GM13976 (cell line): ENCODE measurements around the gene MYO19.
"Not testable (repeated sequence)": the region's sequence is repeated elsewhere in the genome, so short reads cannot be mapped to it uniquely, and the experiment has no call there.

ENCODE experiments used
- DNase-seq: peaks from one replicate; pipeline ENCODE4 v3.0.0; 2012; ENCODE audit warnings: low spot score
- CTCF ChIP-seq: IDR thresholded peaks from 2 replicates; pipeline ENCODE4 v1.5.1; 2012; ENCODE audit warnings: borderline replicate concordance, mild to moderate bottlenecking; ENCODE audit not compliant: insufficient read depth; ENCODE audit errors: extremely low read depth, missing control alignments, control extremely low read depth
- in situ Hi-C: fragments of 300-500 bp; cut with MboI; formaldehyde crosslinking; loops from one replicate; pipeline ENCODE4 v1.12.0; 2022; ENCODE audit warnings: low sequenced_read_pairs, mixed read lengths, inconsistent platforms; ENCODE audit not compliant: unreplicated experiment

The MYO19 gene

GRCh38 chr17:36459045-36459444 is 75.6 kb downstream of the MYO19 start:
- TF ChIP-seq CTCF = no peak
- DNase-seq = no peak
- in situ Hi-C loops = no loop called here

GRCh38 chr17:36457701-36458100 is 77.0 kb downstream of the MYO19 start:
- in situ Hi-C loops, DNase-seq: not testable (repeated sequence)

DNA sequence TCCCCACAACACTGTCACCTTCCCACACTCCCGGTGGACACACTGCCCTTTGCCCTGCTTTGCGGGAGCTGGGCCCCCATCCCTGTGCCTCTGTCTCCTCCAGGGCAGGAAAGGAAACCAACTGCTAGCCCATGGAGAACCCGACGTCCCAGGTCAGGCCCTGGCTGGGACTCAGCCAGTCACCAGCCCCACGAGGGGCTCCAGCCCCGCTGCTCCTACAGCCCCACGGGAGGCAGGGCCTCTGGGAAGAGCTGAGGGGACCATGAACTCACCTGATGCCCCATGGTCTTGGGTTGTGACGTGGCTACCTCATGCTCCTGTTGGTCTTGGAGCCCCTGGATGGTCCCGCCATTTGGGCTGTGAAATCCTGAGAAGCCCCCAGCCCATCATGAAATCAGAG is 81.8 kb downstream of the MYO19 start:
- in situ Hi-C loops, DNase-seq: not testable (repeated sequence)

GRCh38 chr17:36449997-36450396 is 84.7 kb downstream of the MYO19 start:
- in situ Hi-C loops, DNase-seq: not testable (repeated sequence)
